GM18868 (cell line): ENCODE results near the gene PLSCR4.
A peak's percentile ranks its signal among the peaks of the same experiment; 100 is the strongest.
"Not testable (repeated sequence)": the region's sequence is repeated elsewhere in the genome, so short reads cannot be mapped to it uniquely, and the experiment has no call there.

Source experiments
- ATAC-seq: cut with Tn5 transposase; IDR thresholded peaks from one replicate; pipeline ENCODE4 v1.9.1; 2021; ENCODE audit warnings: mild to moderate bottlenecking, moderate library complexity; ENCODE audit not compliant: unreplicated experiment

PLSCR4 gene

GRCh38 chr3:146250449-146251382 lies at the start of gene PLSCR4:
PLSCR4 (minus strand) TSS chr3:146251105; CDS start chr3:146222071, 29,034 bp downstream.
- ATAC-seq: peak; percentile 75

- not testable (repeated sequence) for ATAC-seq
Measured at GRCh38 chr3:146293401-146293800, 42.5 kb upstream of the PLSCR4 start.

DNA sequence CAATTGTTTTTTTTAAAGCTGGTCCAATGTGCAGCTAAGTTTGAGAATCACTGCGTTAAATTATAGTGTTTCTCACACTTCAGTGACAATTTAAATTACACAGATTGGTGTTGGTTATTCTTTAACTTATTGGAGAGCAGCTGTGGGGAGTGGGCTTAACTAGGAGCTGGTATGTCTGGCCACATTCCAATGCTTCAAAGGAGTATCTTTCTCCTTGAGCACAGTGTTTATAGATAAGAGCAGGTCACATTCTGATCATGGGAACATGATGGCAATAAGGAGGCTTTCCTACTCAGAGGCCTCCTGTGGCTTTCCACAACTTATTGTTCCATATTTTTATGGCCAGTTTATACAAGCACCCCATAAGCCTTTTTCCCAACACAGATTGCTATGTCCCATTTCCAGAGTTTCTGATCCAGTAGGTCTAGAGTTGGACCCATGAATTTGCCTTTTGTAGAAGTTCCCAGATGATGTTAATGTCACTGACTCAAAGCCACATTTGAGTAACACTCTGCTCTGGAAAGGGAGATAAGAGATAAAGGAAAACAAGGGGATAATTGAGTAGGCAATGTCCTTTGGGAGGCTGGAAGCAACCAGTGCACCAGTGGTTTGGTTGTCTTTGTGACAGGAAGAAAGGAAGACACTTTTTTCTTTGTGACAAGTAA lies 33.0 kb upstream of the PLSCR4 start:
- ATAC-seq: no peak

DNA sequence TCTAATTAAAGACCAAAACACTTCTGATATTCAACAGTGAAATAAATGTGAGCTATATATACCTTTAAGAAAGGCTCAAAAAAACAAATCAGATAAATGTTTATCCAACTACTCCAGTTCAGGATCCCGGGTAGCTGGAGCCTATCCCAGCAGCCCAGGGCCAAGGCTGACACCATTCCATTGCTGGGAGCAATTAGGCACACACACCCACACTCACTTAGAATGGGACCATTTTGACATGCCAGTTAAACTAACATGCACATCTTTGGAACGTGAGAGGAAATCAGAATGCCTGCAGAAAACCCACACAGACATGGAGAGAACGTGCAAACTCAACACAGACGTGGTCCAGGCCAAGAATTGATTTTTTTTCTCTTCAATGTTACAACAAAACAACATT lies 30.0 kb upstream of the PLSCR4 start:
- no peak for ATAC-seq

- no peak for ATAC-seq
Measured at GRCh38 chr3:146279951-146280350, 29.0 kb upstream of the PLSCR4 start.

DNA sequence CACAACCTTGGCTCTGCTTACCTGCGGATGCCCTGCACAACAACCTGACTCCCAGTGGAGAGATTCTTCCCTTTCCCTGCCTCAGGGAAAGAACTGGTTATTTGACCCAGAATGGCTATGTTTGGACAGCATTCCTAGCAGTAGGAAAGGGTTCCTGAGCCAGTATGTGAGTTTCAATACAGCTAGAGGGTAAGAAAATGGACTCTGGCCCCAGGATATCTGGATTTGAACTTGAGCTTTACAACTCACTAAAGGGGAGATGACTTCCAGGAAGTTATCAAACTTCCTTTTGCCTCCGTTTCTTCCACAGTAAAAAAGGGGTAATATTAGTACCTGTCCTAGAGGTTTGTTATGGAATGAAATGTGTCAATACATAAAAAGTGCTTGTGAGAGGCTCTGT lies 28.1 kb upstream of the PLSCR4 start:
- ATAC-seq: no peak

- ATAC-seq: no peak
Measured at GRCh38 chr3:146277953-146278631, 27.2 kb upstream of the PLSCR4 start.

- ATAC-seq: no peak
Measured at GRCh38 chr3:146275476-146275875, 24.6 kb upstream of the PLSCR4 start.

DNA sequence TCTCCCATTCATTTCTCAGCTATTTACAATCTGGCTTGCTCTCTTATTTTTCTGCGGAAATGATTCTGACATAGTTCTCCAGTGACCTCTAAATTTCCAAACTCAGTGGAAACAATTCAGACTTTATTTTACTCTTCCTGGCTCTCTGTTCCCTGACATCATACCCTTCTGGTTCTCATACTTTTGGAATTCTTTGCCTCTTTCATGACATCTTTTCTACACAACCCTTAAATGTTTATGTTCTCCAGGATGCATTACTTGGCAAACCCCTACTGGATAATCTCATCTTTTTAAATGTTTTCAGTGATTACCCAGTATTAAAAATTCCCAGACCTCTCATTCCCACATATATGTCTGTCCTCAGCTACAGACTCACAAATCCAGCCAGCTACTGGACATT lies 23.9 kb upstream of the PLSCR4 start:
- ATAC-seq: no peak

DNA sequence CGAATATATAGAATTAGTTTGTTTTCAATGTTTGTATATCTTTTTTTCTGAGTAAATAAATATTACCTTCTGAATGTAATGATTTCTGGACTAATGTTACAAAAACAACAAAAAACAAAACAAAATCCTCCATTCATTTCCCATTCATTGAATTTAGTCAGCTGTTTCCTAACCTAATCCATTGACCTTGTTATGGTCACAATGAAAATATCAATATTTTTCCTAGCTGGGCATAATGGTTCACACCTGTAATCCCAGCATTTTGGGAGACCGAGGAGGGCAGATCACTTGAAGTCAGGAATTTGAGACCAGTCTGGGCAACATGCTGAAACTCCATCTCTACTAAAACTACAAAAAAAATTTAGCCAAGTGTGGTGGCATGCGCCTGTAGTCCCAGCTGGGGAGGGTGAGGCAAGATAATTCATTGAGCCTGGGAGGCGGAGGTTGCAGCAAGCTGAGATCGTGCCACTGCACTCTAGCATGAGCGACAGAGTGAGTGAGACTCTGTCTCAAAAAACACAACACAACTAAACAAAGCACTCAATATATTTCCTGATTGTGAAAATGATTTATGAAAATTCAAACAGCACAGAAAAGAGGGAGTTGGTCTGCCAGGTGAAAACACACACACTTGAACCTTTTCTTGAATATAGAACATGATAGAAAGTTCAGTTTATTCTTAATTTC lies 23.0 kb upstream of the PLSCR4 start:
- no peak for ATAC-seq

GRCh38 chr3:146271180-146271579 lies 20.3 kb upstream of the PLSCR4 start:
- ATAC-seq: no peak

GRCh38 chr3:146269271-146269670 lies 18.4 kb upstream of the PLSCR4 start:
- ATAC-seq: no peak

DNA sequence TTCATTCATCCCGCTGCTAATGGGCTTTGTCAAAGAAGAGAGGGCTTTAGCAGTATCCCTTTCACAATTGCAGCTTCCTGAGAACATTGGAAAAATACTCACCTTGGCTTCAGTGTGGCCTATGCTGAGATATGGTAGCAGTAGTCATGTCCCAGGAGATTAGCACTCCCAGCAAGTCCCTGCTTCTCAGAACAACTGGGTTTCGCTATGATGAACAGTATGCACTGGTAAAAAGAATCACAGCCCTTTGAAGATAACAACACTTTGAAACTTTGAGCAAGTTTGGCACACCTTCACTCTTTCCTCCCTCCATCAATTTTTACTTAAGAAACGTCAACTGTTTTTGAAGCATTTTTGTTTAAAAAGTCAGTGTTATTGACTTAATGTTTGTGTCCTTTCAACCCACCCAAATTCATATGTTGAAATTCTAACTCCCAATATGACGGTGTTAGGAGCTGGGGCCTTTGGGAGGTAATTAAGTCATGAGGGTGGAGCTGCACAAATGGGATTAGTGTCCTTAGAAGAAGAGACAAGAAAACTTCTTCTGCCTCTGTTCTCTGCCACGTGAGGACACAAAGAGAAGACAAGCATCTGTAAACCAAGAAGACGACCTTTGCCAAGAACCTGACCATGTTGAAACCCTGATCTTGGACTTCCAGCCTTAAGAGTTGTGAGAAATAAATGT lies 17.8 kb upstream of the PLSCR4 start:
- ATAC-seq: no peak

DNA sequence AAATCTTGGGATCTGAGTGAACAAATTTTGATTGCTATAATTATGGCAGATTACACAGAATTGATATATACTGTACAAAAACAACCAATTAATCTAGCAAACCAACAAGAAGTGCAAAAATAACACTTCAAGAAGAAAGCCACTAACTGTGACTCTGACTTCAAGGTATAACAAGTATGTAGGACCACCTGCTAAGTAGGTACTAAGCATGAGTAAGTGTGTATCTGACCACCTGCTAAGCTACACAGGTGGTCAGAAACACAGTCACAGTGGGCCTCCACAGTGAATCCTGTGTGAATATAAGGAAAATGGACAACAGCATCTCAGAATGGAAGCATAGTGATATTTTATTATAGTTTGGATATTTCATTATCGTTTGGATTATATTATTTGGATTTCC lies 14.8 kb upstream of the PLSCR4 start:
- ATAC-seq: no peak

DNA sequence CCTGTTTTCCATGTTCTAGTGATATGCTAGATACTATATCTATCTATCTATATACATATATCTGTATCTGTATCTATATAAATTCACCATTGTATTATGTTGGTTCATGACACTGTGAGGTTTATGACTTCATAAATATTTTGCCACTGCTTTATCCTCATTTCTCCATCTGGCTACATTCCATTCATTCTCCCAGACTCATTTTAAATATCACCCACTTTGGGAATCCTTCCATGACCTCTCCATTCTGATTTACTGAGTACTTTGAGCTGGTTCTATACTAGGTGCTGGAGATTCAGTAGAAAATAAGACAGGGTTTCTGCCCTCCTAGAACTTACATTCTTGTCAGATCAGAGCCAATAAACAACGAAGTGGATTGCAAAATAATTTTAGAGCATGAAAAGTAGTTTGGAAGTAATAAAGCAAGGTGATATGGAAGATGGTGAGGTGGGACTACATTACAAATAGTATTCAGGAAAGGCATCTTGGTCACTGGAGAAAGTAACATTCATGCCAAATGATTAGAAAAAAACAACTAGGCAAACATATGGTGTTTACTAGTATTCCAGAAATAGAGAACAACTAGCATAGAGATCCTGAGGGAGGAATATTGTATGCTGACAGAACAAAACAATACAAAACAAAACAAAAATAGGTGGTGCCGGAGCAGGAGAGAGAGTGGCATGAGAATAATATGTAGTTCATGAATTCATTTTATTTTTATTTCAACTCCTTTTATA lies 11.6 kb upstream of the PLSCR4 start:
- no peak for ATAC-seq

- ATAC-seq: no peak
Measured at GRCh38 chr3:146259880-146260589, 9.1 kb upstream of the PLSCR4 start.

DNA sequence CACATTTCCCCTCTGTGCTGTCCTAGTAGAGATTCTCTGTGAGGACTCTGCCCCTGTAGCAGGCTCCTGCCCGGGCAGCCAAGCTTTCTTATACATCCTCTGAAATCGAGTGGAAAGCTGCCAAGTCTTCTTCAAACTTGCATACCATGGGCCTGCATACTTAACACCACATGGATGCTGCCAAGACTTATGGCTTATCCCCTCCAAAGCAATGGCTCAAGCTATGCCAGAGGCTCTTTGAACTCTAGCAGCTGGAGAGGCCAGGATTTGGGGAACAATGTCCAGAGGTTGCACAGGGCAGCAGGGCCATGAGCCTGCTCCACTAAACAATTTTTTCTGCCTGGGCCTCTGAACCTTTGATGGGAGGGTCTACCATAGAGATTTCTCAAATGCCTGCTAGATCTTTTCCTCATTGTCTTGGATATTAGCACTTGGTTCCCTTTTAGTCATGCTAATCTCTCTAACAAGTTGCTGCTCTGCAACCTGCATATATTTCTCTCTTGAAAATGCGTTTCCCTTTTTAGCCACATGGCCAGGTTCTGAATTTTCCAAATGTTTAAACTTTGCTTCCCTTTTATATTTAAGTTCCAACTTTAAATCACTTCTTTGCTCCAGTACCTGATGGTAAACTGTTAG lies 6.1 kb upstream of the PLSCR4 start:
- ATAC-seq: no peak

DNA sequence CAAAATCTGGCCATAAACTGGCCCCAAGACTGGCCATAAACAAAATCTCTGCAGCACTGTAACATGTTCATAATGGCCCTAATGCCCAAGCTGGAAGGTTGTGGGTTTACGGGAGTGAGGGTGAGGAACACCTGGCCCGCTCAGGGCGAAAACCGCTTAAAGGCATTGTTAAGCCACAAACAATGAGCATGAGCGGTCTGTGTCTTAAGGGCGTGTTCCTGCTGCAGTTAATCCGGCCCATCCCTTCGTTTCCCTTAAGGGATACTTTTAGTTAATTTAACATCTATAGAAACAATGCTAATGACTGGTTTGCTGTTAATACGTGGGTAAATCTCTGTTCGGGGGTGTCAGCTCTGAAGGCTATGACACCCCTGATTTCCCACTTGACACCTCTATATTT lies 1.5 kb upstream of the PLSCR4 start:
- not testable (repeated sequence) for ATAC-seq

DNA sequence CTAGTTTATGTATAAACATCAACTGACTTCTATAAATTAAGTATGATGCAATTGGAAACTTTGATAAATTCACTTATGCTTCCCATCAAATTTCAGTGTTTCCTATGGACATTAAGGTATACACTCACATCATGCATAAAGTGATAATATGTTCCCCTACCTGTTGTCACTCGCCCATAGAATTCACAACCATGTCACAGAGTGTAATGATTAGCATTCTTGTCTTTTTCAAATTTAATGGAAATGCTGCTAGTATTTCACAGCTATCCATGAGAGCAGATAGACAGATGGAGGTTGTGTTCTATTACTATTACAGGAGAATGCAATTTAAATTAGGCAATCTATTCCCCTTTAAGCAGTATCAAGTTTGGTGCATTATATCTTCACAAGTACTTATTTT lies 984 bp downstream of the PLSCR4 start:
- ATAC-seq: no peak
